IMR-90 (cell line): ENCODE measurements around the gene PJA2.
"Not testable (repeated sequence)": the region's sequence is repeated elsewhere in the genome, so short reads cannot be mapped to it uniquely, and the experiment has no call there.

ENCODE experiments used
- CEBPB ChIP-seq: IDR thresholded peaks from 2 replicates; pipeline ENCODE4 v1.6.1; 2012; ENCODE audit warnings: low read depth, low read length, improper control_type of control experiment
- FOS ChIP-seq: fragments of 150-350 bp; IDR thresholded peaks from 2 replicates; pipeline ENCODE4 v1.6.1; 2016; ENCODE audit warnings: low read depth, low read length
- MXI1 ChIP-seq: IDR thresholded peaks from 2 replicates; pipeline ENCODE4 v1.6.1; 2012; ENCODE audit warnings: low read depth, mild to moderate bottlenecking, low read length, moderate library complexity, borderline replicate concordance
- POLR2A ChIP-seq: IDR thresholded peaks from 2 replicates; pipeline ENCODE4 v1.6.1; 2012; ENCODE audit warnings: mild to moderate bottlenecking, low read depth, low read length
- RAD21 ChIP-seq: IDR thresholded peaks from 2 replicates; pipeline ENCODE4 v1.6.1; 2012; ENCODE audit warnings: low read length, improper control_type of control experiment
- RCOR1 ChIP-seq: IDR thresholded peaks from 2 replicates; pipeline ENCODE4 v1.6.1; 2012; ENCODE audit warnings: mild to moderate bottlenecking, low read length, improper control_type of control experiment; ENCODE audit not compliant: insufficient replicate concordance
- TF ChIP-seq, protein P1 (sequence below): conservative IDR thresholded peaks from 2 replicates; pipeline ENCODE4 v1.5.1; 2012; ENCODE audit warnings: mild to moderate bottlenecking, low read depth, low read length, improper control_type of control experiment

DNA sequence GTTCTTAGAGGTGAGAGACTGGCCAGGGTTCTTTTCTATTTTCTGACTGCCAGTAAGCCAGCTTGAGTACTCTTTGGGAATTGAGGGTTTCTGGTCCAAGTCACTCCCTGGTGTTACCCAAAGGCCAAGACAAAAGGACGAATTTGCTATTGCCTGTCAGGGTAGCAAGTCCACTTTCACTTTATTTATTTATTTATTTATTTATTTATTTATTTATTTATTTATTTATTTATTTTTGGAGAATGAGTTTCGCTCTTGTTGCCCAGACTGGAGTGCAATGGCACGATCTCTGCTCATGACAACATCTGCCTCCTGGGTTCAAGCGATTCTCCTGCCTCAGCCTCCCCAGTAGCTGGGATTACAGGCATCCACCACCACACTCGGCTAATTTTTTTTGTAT is 15.7 kb upstream of the PJA2 start:
- TF ChIP-seq, protein P1, sequence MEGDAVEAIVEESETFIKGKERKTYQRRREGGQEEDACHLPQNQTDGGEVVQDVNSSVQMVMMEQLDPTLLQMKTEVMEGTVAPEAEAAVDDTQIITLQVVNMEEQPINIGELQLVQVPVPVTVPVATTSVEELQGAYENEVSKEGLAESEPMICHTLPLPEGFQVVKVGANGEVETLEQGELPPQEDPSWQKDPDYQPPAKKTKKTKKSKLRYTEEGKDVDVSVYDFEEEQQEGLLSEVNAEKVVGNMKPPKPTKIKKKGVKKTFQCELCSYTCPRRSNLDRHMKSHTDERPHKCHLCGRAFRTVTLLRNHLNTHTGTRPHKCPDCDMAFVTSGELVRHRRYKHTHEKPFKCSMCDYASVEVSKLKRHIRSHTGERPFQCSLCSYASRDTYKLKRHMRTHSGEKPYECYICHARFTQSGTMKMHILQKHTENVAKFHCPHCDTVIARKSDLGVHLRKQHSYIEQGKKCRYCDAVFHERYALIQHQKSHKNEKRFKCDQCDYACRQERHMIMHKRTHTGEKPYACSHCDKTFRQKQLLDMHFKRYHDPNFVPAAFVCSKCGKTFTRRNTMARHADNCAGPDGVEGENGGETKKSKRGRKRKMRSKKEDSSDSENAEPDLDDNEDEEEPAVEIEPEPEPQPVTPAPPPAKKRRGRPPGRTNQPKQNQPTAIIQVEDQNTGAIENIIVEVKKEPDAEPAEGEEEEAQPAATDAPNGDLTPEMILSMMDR: not testable (repeated sequence)
- TF ChIP-seq POLR2A, RAD21, MXI1, CEBPB, FOS, RCOR1: not testable (repeated sequence)
